IgD-negative memory B cell (primary cell): ENCODE measurements around the gene FOXO1. TPM values are rescaled to one million over a fixed set of nuclear protein-coding genes. Genes with fewer than 3 reads are reported as not detected.
"Not testable (repeated sequence)": the region's sequence is repeated elsewhere in the genome, so short reads cannot be mapped to it uniquely, and the experiment has no call there.

Source experiments
- H3K27ac Mint-ChIP-seq, 3 donors: one replicate each; pipeline ENCODE4 v1.8.0; 2020 to 2022; ENCODE audit warnings: mild to moderate bottlenecking in 3 of 3, mixed read lengths in 3 of 3, moderate library complexity in 1 of 3
- H3K27me3 Mint-ChIP-seq: one replicate; pipeline ENCODE4 v1.8.0; 2021; ENCODE audit warnings: mixed read lengths
- H3K36me3 Mint-ChIP-seq: one replicate; pipeline ENCODE4 v1.8.0; 2020; ENCODE audit warnings: mild to moderate bottlenecking, mixed read lengths
- H3K4me1 Mint-ChIP-seq, 3 donors: one replicate each; pipeline ENCODE4 v1.8.0; 2020 to 2022; ENCODE audit warnings: mixed read lengths in 3 of 3, mild to moderate bottlenecking in 1 of 3
- H3K4me3 Mint-ChIP-seq, 4 donors: one replicate each; pipeline ENCODE4 v1.8.0; 2020 to 2022; ENCODE audit warnings: mild to moderate bottlenecking in 4 of 4, mixed read lengths in 4 of 4, moderate library complexity in 3 of 4
- H3K9me3 Mint-ChIP-seq, 3 donors: one replicate each; pipeline ENCODE4 v1.8.0; 2020 to 2021; ENCODE audit warnings: mixed read lengths in 3 of 3, mild to moderate bottlenecking in 1 of 3
- polyA plus RNA-seq: library from polyadenylated mRNA; unstranded; fragments of 300-500 nt; fragmentation: Illumina TruSeq; gene quantifications from one replicate; pipeline ENCODE4 v1.2.3, GENCODE V29; 2021

FOXO1 gene
- 16.5 TPM for polyA plus RNA-seq

- Mint-ChIP-seq H3K4me3 (peak within 1 kb of the TSS; percentile 95 to 99 (median 98)), H3K9me3 (no peaks in the 10 kb centered on the region), H3K27me3 (no peaks in the 10 kb centered on the region), H3K36me3 (no peaks in the 10 kb centered on the region), H3K4me1 (peaks cover 27 to 35% (median 32%) of the 10 kb centered on the region in 3 donors), H3K27ac (peak within 1 kb of the TSS; percentile 90 to 99 (median 96))
Observed at GRCh38 chr13:40666045-40666932, at the start of gene FOXO1. FOXO1 (minus strand) TSS chr13:40666641; CDS start chr13:40666212, 429 bp downstream.

DNA sequence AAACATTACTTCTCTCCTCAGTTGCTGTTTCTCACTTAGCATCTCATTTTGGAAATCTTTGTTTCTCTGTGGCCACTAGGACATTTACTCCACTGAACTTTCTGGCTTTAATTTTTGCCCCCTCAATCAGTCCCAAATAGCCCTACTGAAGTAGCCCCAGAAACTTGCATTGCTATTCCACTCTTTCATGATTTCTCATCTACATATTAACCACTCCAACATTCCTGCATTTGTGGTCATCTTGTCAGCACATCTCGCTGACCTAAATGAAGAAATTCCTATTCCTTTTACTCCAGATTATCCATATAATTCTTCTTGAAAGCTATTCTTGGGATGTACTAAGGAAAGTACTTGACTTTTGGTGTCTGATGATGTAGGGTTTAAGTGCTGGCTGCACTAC, 48.0 kb upstream of the FOXO1 start:
- not testable (repeated sequence) for H3K4me1 Mint-ChIP-seq, H3K27me3 Mint-ChIP-seq, H3K27ac Mint-ChIP-seq
- peaks cover 0 to 21% (median 17%) of the 10 kb centered on the region in 3 donors for H3K9me3 Mint-ChIP-seq
- H3K4me3 Mint-ChIP-seq = peak overlapping the region in 1 of 4 donors; percentile 27
- H3K36me3 Mint-ChIP-seq = peaks cover 15% of the 10 kb centered on the region

GRCh38 chr13:40706439-40706838, 40.0 kb upstream of the FOXO1 start:
- Mint-ChIP-seq H3K4me1 (peaks cover 0 to 2% (median 0%) of the 10 kb centered on the region in 3 donors), H3K27me3 (no peaks in the 10 kb centered on the region), H3K36me3 (peaks cover 7% of the 10 kb centered on the region), H3K9me3 (peaks cover 8 to 42% (median 28%) of the 10 kb centered on the region in 3 donors), H3K27ac (no peak overlapping the region), H3K4me3 (no peak overlapping the region)

DNA sequence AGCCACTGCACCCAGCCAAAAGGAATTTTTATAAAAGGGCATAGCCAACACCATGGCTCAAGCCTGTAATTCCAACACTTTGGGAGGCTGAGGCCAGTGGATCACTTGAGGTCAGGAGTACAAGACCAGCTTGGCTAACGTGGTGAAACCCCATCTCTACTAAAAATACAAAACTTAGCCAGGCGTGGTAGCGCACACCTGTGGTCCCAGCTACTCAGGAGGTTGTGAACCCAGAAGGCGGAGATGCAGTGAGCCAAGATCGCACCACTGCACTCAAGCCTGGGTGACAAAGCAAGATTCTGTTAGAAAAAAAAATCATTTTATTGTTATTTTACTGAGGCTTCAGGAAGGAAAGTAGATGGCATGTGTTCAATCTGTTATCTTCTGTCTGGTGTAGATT, 31.3 kb upstream of the FOXO1 start:
- Mint-ChIP-seq H3K9me3 (peaks cover 0 to 4% (median 2%) of the 10 kb centered on the region in 3 donors), H3K27me3 (no peaks in the 10 kb centered on the region), H3K4me3 (peak overlapping the region in 1 of 4 donors; percentile 33), H3K4me1 (peaks cover 3 to 23% (median 17%) of the 10 kb centered on the region in 3 donors), H3K27ac (no peak overlapping the region), H3K36me3 (no peaks in the 10 kb centered on the region)

DNA sequence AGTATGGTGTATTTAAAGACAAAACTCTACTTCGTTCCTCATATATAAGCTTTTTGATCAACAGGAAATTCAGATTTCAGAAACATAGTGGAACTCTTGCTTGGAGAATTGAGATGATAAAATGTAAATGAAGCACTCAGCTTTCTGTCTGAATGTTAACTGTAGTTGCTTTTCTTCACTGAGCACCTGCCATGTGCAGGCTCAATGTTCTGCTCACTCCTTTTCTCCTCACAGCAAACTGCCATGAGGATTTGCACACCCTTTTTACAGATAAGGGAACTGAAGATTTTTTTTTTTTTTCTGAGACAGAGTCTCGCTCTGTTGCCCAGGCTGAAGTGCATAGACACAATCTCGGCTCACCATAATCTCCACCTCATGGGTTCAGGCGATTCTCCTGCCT, 28.0 kb upstream of the FOXO1 start:
- Mint-ChIP-seq H3K9me3 (peaks cover 0 to 4% (median 0%) of the 10 kb centered on the region in 3 donors), H3K36me3 (no peaks in the 10 kb centered on the region), H3K4me3 (no peak overlapping the region), H3K27me3 (no peaks in the 10 kb centered on the region), H3K27ac (no peak overlapping the region), H3K4me1 (peaks cover 3 to 23% (median 18%) of the 10 kb centered on the region in 3 donors)

- Mint-ChIP-seq H3K27me3 (no peaks in the 10 kb centered on the region), H3K4me3 (peak overlapping the region in 1 of 4 donors; percentile 41), H3K27ac (no peak overlapping the region), H3K36me3 (no peaks in the 10 kb centered on the region), H3K9me3 (no peaks in the 10 kb centered on the region), H3K4me1 (peaks cover 3 to 15% (median 13%) of the 10 kb centered on the region in 3 donors)
Observed at GRCh38 chr13:40692946-40693345, 26.5 kb upstream of the FOXO1 start.

- peaks cover 3% of the 10 kb centered on the region for H3K36me3 Mint-ChIP-seq
- H3K27me3 Mint-ChIP-seq = no peaks in the 10 kb centered on the region
- H3K4me3 Mint-ChIP-seq = no peak overlapping the region
- no peak overlapping the region for H3K27ac Mint-ChIP-seq
- H3K9me3 Mint-ChIP-seq = no peaks in the 10 kb centered on the region
- H3K4me1 Mint-ChIP-seq = peaks cover 0 to 4% (median 0%) of the 10 kb centered on the region in 3 donors
Observed at GRCh38 chr13:40688781-40689180, 22.3 kb upstream of the FOXO1 start.

DNA sequence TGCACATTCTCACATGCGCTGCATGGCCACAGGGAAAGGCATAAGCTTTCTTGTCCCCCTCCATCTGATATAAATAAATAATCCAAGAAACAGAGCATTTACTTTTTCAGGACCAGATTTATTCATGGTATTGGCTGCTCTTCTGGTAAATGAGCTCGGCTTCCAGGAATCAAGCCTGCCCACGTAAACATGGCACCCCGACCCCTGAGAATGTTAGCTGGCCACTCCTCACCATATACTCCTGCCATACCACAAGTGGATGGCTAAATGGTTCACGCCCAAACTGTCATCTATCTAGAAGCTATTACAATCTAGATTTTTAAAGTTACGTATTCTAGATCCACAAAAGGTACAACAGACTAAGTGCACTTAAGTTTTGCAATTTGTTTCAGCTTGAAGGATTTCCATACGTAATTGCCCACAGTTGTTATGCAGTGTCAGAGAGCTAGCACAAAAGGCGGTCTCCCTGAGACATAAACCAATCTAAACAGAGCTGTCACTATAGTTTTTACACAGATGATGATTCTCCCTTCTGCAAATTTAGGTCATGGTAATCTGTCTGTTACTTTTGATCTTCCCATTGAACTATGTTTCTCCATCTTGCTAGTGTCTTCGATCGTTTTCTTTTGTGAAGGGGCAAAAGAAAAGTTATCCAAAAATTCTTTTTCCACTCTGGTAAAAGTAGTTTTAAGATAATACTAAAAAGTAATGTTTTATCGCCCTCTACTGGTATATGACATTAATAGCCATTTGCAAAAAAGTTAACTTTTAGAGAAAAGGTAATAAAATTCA, 16.2 kb upstream of the FOXO1 start:
- no peak overlapping the region for H3K27ac Mint-ChIP-seq
- H3K27me3 Mint-ChIP-seq = peaks cover 1% of the 10 kb centered on the region
- H3K4me1 Mint-ChIP-seq = peaks cover 4 to 11% (median 4%) of the 10 kb centered on the region in 3 donors
- no peaks in the 10 kb centered on the region for H3K9me3 Mint-ChIP-seq
- H3K36me3 Mint-ChIP-seq = peaks cover 3% of the 10 kb centered on the region
- no peak overlapping the region for H3K4me3 Mint-ChIP-seq

GRCh38 chr13:40681341-40682146, 15.1 kb upstream of the FOXO1 start:
- Mint-ChIP-seq H3K9me3 (no peaks in the 10 kb centered on the region), H3K27me3 (peaks cover 1% of the 10 kb centered on the region), H3K4me3 (peak overlapping the region in 1 of 4 donors; percentile 41), H3K27ac (no peak overlapping the region), H3K36me3 (peaks cover 2% of the 10 kb centered on the region), H3K4me1 (peaks cover 4 to 11% (median 4%) of the 10 kb centered on the region in 3 donors)

DNA sequence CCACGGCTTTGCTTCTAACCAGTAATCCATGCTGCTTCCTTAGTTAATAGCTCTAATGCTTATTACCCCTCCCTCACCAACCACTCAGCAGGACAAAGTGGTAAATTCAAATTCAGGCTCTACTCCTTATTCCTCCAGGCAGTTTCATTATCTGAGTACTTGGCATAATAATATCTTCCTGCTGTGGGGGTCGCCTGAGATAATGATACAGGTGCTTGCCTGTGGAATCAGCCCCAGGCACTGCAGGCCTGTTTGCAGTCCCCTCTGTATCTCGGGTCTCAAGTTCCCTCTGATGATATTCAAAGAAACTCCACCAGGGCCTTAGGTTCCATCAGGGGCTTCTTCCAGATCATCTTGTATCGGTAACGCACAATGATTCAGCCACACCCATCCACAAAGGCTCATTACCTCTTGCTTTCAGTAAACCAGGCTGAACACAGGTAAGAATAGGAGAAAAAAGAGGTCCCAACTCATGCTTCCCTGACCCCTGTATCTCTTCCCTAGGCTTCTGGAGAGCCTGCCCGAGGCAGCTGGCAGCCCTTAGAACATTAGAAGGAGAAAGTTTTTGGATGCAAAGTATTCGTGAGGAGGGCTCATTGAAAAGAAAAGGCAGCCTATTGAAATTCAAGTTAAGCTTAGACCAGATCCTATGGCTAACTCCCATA, 14.3 kb upstream of the FOXO1 start:
- H3K9me3 Mint-ChIP-seq = no peaks in the 10 kb centered on the region
- H3K27me3 Mint-ChIP-seq = peaks cover 1% of the 10 kb centered on the region
- H3K4me1 Mint-ChIP-seq = peaks cover 4 to 11% (median 4%) of the 10 kb centered on the region in 3 donors
- H3K27ac Mint-ChIP-seq = no peak overlapping the region
- no peaks in the 10 kb centered on the region for H3K36me3 Mint-ChIP-seq
- no peak overlapping the region for H3K4me3 Mint-ChIP-seq

- Mint-ChIP-seq H3K9me3 (no peaks in the 10 kb centered on the region), H3K36me3 (no peaks in the 10 kb centered on the region), H3K4me1 (peaks cover 4 to 11% (median 4%) of the 10 kb centered on the region in 3 donors), H3K27me3 (peaks cover 1% of the 10 kb centered on the region), H3K27ac (no peak overlapping the region), H3K4me3 (no peak overlapping the region)
Observed at GRCh38 chr13:40679480-40679985, 13.1 kb upstream of the FOXO1 start.

GRCh38 chr13:40677064-40677463, 10.6 kb upstream of the FOXO1 start:
- Mint-ChIP-seq H3K4me1 (peaks cover 4 to 10% (median 6%) of the 10 kb centered on the region in 3 donors), H3K36me3 (no peaks in the 10 kb centered on the region), H3K4me3 (no peak overlapping the region), H3K27ac (no peak overlapping the region), H3K9me3 (no peaks in the 10 kb centered on the region), H3K27me3 (no peaks in the 10 kb centered on the region)

- peak overlapping the region in 1 of 3 donors; percentile 16 for H3K27ac Mint-ChIP-seq
- peak overlapping the region in 1 of 4 donors; percentile 49 for H3K4me3 Mint-ChIP-seq
- no peaks in the 10 kb centered on the region for H3K36me3 Mint-ChIP-seq
- no peaks in the 10 kb centered on the region for H3K9me3 Mint-ChIP-seq
- peaks cover 1 to 13% (median 7%) of the 10 kb centered on the region in 3 donors for H3K4me1 Mint-ChIP-seq
- no peaks in the 10 kb centered on the region for H3K27me3 Mint-ChIP-seq
Observed at GRCh38 chr13:40676007-40676406, 9.6 kb upstream of the FOXO1 start.

GRCh38 chr13:40673414-40673813, 7.0 kb upstream of the FOXO1 start:
- no peaks in the 10 kb centered on the region for H3K36me3 Mint-ChIP-seq
- H3K9me3 Mint-ChIP-seq = no peaks in the 10 kb centered on the region
- H3K27me3 Mint-ChIP-seq = no peaks in the 10 kb centered on the region
- no peak overlapping the region for H3K27ac Mint-ChIP-seq
- no peak overlapping the region for H3K4me3 Mint-ChIP-seq
- H3K4me1 Mint-ChIP-seq = peaks cover 2 to 10% (median 10%) of the 10 kb centered on the region in 3 donors
